Measurements from ENCODE around the gene PLEKHG7.

DNA sequence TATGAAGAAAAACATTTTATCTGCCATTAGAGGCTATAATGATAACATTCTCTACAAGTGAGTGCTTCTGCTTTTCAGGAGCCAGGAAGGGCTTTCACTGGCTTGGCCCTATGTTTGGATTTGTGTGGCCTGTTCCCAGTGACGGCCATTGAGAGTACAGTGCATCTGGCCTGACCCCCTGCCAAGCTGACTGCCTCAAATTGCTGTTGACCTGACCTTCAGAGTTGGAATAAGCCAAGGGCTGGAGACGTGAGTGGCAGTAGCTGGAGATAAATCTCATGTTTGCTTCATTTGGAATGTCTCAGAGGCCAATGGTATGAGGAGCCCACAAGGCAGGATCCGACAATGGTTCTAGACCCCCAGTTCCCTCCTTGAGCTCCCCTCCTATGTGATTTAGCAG is 28.3 kb upstream of the PLEKHG7 start:
- no peak for TF ChIP-seq EZH2 (IDR thresholded peaks at IDR 0.05; ENCODE audit: insufficient read depth, poor library complexity, severe bottlenecking)
- TF ChIP-seq EZH2phosphoT487 (IDR thresholded peaks at IDR 0.05; ENCODE audit: insufficient read depth, low read depth), result no peak

Data from GM23248 (cell line).